Measurements from ENCODE around the gene ZDHHC19.
"Not testable (repeated sequence)": the region's sequence is repeated elsewhere in the genome, so short reads cannot be mapped to it uniquely, and the experiment has no call there.

ZDHHC19 gene

DNA sequence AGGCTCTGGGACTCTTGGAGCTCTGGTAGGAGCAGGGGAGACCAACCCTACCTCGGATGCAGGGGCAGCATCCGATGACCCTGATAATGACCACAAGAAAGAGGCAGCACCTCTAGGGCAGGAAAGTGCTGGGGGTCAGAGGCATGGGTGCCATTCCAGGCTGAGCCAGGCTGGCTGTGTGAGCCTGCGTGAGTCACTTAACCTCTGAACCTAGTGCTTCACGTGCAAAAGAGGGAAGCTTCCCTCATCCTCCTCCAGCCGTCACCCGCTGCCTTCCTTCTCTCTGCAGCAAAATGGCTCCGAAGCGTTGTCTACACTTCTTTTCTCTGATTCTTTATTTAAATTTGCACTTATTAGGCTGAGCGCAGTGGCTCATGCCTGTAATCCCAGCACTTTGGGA, 35.5 kb downstream of the ZDHHC19 start:
- DNase-seq (ENCODE audit: extremely low read depth, low read depth) = no peak
- no peak overlapping the region for H3K4me3 ChIP-seq (replicated peaks; ENCODE audit: low read depth, low read length)
- TF ChIP-seq, protein P1, sequence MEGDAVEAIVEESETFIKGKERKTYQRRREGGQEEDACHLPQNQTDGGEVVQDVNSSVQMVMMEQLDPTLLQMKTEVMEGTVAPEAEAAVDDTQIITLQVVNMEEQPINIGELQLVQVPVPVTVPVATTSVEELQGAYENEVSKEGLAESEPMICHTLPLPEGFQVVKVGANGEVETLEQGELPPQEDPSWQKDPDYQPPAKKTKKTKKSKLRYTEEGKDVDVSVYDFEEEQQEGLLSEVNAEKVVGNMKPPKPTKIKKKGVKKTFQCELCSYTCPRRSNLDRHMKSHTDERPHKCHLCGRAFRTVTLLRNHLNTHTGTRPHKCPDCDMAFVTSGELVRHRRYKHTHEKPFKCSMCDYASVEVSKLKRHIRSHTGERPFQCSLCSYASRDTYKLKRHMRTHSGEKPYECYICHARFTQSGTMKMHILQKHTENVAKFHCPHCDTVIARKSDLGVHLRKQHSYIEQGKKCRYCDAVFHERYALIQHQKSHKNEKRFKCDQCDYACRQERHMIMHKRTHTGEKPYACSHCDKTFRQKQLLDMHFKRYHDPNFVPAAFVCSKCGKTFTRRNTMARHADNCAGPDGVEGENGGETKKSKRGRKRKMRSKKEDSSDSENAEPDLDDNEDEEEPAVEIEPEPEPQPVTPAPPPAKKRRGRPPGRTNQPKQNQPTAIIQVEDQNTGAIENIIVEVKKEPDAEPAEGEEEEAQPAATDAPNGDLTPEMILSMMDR (IDR thresholded peaks at IDR 0.05; ENCODE audit: low read depth, low read length, missing control alignments) = no peak

DNA sequence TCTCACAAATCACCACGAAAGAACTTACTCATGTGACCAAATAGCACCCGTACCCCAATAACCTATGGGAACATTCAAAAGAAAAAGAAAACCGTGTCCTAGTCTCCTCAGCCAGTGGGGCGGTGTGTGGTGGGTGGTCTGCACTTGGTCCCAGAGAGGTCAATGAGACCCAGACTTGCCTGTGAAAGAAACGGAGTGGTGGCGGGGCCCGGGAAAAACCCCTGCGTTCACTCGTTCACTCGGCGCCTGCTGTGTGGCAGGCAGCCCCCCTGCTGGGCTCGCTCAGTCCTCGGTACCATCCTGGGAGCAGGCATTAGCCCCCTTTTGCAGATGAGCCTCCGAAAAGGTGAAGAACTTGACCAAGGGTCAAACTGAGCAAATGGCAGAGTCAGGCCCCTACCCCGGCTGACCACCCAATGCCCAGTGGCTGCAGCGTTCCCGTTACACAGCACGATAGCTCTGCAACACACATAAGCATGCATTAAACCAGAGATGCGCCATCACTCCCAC, 36.0 kb downstream of the ZDHHC19 start:
- DNase-seq (ENCODE audit: extremely low read depth, low read depth) = no peak
- TF ChIP-seq, protein P1 (IDR thresholded peaks at IDR 0.05; ENCODE audit: low read depth, low read length, missing control alignments) = no peak
- no peak overlapping the region for H3K4me3 ChIP-seq (replicated peaks; ENCODE audit: low read depth, low read length)

DNA sequence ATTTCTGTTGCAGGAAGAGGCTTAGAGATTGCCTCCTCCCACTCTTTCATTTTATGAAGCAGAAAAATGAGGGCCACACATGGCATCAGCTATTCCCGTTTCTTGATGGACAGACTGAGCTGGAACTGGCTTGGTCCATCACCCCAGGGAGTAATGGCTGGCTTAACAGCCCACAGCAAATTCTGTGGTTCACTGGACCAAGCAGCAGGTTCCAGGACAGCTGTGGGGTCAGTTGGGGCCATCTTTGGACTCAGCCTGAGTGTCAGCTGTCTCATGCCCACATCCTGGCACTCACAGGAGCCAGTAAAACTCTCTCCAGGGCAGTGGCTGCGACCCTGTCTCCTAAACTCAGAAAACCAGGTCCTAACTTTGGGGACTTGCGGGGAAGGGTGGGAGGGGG, 36.5 kb downstream of the ZDHHC19 start:
- DNase-seq (ENCODE audit: extremely low read depth, low read depth) = no peak
- TF ChIP-seq, protein P1 (IDR thresholded peaks at IDR 0.05; ENCODE audit: low read depth, low read length, missing control alignments) = no peak
- no peak overlapping the region for H3K4me3 ChIP-seq (replicated peaks; ENCODE audit: low read depth, low read length)

DNA sequence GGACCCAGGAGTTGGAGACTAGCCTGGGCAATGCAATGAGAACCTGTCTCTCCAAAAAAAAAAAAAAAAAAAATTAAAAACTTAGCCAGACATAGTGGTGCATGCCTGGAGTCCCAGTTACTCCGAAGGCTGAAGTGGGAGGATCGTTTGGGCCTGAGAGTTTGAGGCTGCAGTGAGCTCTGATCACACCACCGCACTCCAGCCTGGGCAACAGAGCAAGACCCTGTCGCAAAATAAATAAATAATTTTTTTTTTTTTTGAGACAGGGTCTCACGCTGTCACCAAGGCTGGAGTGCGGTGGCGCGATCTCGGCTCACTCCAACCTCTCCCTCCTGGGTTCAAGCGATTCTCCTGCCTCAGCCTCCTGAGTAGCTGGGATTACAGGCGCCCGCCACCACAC, 40.9 kb downstream of the ZDHHC19 start:
- not testable (repeated sequence) for H3K4me3 ChIP-seq (replicated peaks; ENCODE audit: low read depth, low read length); DNase-seq (ENCODE audit: extremely low read depth, low read depth)

DNA sequence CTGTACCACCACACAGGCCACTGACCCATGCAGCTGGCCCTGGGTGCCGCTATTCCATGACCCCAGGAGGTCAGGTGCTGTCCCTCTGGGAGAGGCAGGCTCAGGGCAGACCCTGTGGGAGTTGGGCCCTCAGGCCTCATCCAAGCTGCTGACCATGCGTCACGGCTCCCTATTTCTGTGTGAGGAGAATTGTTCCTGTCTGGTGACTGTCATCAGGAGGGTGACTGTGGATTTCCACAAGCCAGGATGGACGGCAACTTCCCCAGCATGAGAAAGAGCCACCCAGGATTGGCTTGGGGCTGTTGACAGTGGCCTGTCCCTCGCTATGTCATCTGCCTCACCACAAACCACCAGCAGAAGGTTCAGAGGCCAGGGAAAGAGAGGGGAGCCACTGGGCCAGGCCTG, 41.4 kb downstream of the ZDHHC19 start:
- TF ChIP-seq, protein P1 (IDR thresholded peaks at IDR 0.05; ENCODE audit: low read depth, low read length, missing control alignments) = no peak
- no peak for DNase-seq (ENCODE audit: extremely low read depth, low read depth)
- no peak overlapping the region for H3K4me3 ChIP-seq (replicated peaks; ENCODE audit: low read depth, low read length)

DNA sequence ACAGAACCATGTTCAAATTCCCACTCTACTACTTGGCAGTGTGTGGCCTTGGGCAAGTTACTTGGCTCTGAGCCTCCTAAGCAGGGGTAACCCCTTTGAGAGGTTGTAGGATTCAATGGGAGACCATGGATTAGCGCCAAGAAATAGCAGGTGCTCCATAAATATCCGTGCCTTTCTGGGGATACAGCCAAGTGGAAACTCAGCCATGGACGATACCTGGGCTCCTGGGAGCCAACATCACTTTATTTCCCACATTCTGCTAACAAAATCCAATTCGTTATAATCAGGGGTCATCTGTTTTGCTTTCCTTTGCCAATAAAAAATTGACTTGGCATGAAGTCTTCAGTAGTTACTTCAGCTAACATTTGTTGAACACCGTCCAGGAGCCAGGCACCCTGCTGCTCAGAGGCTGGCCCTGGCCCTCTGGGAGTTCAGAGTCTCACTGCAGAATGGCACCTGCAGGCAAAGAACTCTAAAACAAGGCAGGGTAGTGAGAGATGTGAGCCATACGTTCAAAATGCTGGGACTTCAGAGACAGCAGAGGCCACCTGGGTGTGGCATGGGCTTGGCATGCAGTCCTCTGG, 42.3 kb downstream of the ZDHHC19 start:
- H3K4me3 ChIP-seq (replicated peaks; ENCODE audit: low read depth, low read length) = no peak overlapping the region
- DNase-seq (ENCODE audit: extremely low read depth, low read depth) = no peak
- TF ChIP-seq, protein P1 (IDR thresholded peaks at IDR 0.05; ENCODE audit: low read depth, low read length, missing control alignments) = no peak

DNA sequence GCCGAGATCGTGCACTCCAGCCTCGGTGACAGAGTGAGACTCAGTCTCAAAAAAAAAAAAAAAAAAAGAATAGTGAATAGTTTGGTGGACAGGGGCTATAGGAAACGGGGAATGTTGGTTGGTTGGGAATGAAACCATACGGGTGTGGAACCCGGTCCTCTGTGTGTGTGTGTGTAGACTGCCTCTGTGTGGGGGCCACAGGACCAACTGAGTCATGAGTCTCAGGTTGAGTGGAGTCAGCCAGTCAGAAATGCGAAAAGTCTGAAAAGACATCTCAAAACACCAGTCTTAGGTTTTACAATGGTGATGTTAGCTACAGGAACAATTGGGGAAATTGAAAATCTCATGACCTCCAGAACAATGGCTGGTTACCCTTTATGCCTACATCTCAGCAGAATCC, 44.5 kb downstream of the ZDHHC19 start:
- TF ChIP-seq, protein P1 (IDR thresholded peaks at IDR 0.05; ENCODE audit: low read depth, low read length, missing control alignments) = no peak

More for the DNA sequence above, 44.5 kb downstream of the ZDHHC19 start:
- no peak overlapping the region for H3K4me3 ChIP-seq (replicated peaks; ENCODE audit: low read depth, low read length)
- no peak for DNase-seq (ENCODE audit: extremely low read depth, low read depth)

Data from HFF-Myc (cell line).